SK-N-SH (cell line): Measurements from ENCODE around the gene POLR1E. TPM values are rescaled to one million over a fixed set of nuclear protein-coding genes. Genes with fewer than 3 reads are reported as not detected.

Experiments used
- CTCF ChIA-PET: fragments of 300-600, 350-600 bp; formaldehyde crosslinking; extraction: SDS; loops from one replicate; lab custom pipeline; 2021; lab: Yijun Ruan, JAX
- POLR2A ChIA-PET: fragments of 350-600 bp; sonication (Branson Sonifier 250); formaldehyde crosslinking; extraction: SDS; loops from one replicate; lab custom pipeline; 2020; ENCODE audit warnings: antibody characterized with exemption, inconsistent platforms; lab: Yijun Ruan, JAX
- DNase-seq: peaks from one replicate; pipeline ENCODE4 v3.0.0; 2012
- H2AFZ ChIP-seq: fragments of 200-600 bp; sonication (generic); 2 replicates; pipeline ENCODE4 v1.8.1; 2016; ENCODE audit warnings: antibody characterized with exemption, mild to moderate bottlenecking, low read depth
- H3F3A ChIP-seq: fragments of 200-600 bp; sonication (generic); replicated peaks from 2 replicates; pipeline ENCODE3; 2016; ENCODE audit warnings: antibody characterized with exemption, mild to moderate bottlenecking; ENCODE audit not compliant: insufficient read depth
- H3K27ac ChIP-seq, 2 experiments: fragments of 200-500 bp in 1 of 2; fragments of 200-600 bp in 1 of 2; sonication (Bioruptor generic) in 1 of 2; sonication (generic), shearing (Covaris generic) in 1 of 2; 2 replicates each; pipeline versions ENCODE4 v1.5.1 to v1.6.1; 2014 to 2016; ENCODE audit warnings: low read depth in 2 of 2, inconsistent platforms in 1 of 2, low read length in 1 of 2, mild to moderate bottlenecking in 1 of 2, mixed read lengths in 1 of 2
- H3K27me3 ChIP-seq: fragments of 200-600 bp; sonication (generic), shearing (Covaris generic); 2 replicates; pipeline ENCODE4 v1.6.1; 2016; ENCODE audit warnings: mixed run types; ENCODE audit not compliant: insufficient read depth
- H3K36me3 ChIP-seq, 2 experiments: fragments of 200-500 bp in 1 of 2; fragments of 200-600 bp in 1 of 2; sonication (Bioruptor generic) in 1 of 2; sonication (generic) in 1 of 2; replicated peaks in 1 of 2; 2 replicates each; pipeline versions ENCODE3 to v1.5.1; 2014 to 2016; ENCODE audit warnings: low read length in 1 of 2, mild to moderate bottlenecking in 1 of 2; ENCODE audit not compliant: insufficient read depth in 2 of 2, control insufficient read depth in 1 of 2
- H3K4me1 ChIP-seq, 2 experiments: fragments of 200-500 bp in 1 of 2; fragments of 200-600 bp in 1 of 2; sonication (Bioruptor generic) in 1 of 2; sonication (generic), shearing (Covaris generic) in 1 of 2; 2 replicates each; pipeline versions ENCODE4 v1.5.1 to v1.6.1; 2014 to 2016; ENCODE audit warnings: low read depth in 1 of 2, low read length in 1 of 2, mixed run types in 1 of 2; ENCODE audit not compliant: insufficient read depth in 2 of 2, control insufficient read depth in 1 of 2
- H3K4me2 ChIP-seq: fragments of 200-600 bp; sonication (generic), shearing (Covaris generic); 2 replicates; pipeline ENCODE4 v1.6.1; 2017; ENCODE audit warnings: mixed run types
- H3K4me3 ChIP-seq, 2 experiments: fragments of 200-500 bp in 1 of 2; fragments of 200-600 bp in 1 of 2; sonication (Bioruptor generic) in 1 of 2; sonication (generic), shearing (Covaris generic) in 1 of 2; 2 replicates each; pipeline versions ENCODE4 v1.5.1 to v1.8.1; 2014 to 2016; ENCODE audit warnings: low read depth in 2 of 2, inconsistent platforms in 1 of 2, low read length in 1 of 2, mild to moderate bottlenecking in 1 of 2, mixed read lengths in 1 of 2, moderate library complexity in 1 of 2
- H3K79me2 ChIP-seq: fragments of 200-600 bp; sonication (generic); 2 replicates; pipeline ENCODE4 v1.8.1; 2017; ENCODE audit warnings: mild to moderate bottlenecking; ENCODE audit not compliant: insufficient read depth
- H3K9ac ChIP-seq: fragments of 200-600 bp; sonication (generic); 2 replicates; pipeline ENCODE4 v1.6.1; 2017; ENCODE audit warnings: mixed run types
- H3K9me2 ChIP-seq: fragments of 200-600 bp; sonication (generic); 2 replicates; pipeline ENCODE4 v1.6.1; 2017; ENCODE audit warnings: mixed run types
- H3K9me3 ChIP-seq: fragments of 200-600 bp; sonication (generic); 2 replicates; pipeline ENCODE4 v1.6.1; 2017; ENCODE audit warnings: mixed run types, mild to moderate bottlenecking, moderate library complexity
- H4K20me1 ChIP-seq: fragments of 200-600 bp; sonication (generic); 2 replicates; pipeline ENCODE4 v1.6.1; 2017; ENCODE audit warnings: mild to moderate bottlenecking, mixed run types; ENCODE audit not compliant: insufficient read depth
- CHD2 ChIP-seq: fragments of 150-350 bp; IDR thresholded peaks from 2 replicates; pipeline ENCODE4 v1.6.1; 2018; ENCODE audit warnings: low read length; ENCODE audit not compliant: partially characterized antibody
- ELF1 ChIP-seq: IDR thresholded peaks from 2 replicates; pipeline ENCODE4 v1.4.0; 2012
- EZH2phosphoT487 ChIP-seq: fragments of 200-600 bp; sonication (generic); IDR thresholded peaks from 2 replicates; pipeline ENCODE4 v1.6.1; 2017; ENCODE audit warnings: low read depth, mixed run types, mild to moderate bottlenecking, antibody characterized with exemption, moderate library complexity, borderline replicate concordance
- FOSL2 ChIP-seq: IDR thresholded peaks from 2 replicates; pipeline ENCODE4 v1.4.0; 2012; ENCODE audit warnings: low read depth, mild to moderate bottlenecking, moderate library complexity, borderline replicate concordance
- FOXJ3 ChIP-seq: sonication (generic); formaldehyde crosslinking; IDR thresholded peaks from 2 replicates; pipeline ENCODE4 v1.5.1; 2020; ENCODE audit warnings: mild to moderate bottlenecking, missing genetic modification reagents
- FOXM1 ChIP-seq: IDR thresholded peaks from 2 replicates; pipeline ENCODE4 v1.4.0; 2012; ENCODE audit warnings: low read depth, mild to moderate bottlenecking
- GABPA ChIP-seq: IDR thresholded peaks from 2 replicates; pipeline ENCODE4 v1.4.0; 2012; ENCODE audit warnings: low read depth, mild to moderate bottlenecking
- JUND ChIP-seq: IDR thresholded peaks from 2 replicates; pipeline ENCODE4 v1.4.0; 2012
- MEF2A ChIP-seq: IDR thresholded peaks from 2 replicates; pipeline ENCODE4 v1.4.0; 2012; ENCODE audit warnings: low read depth, borderline replicate concordance
- RAD21 ChIP-seq: IDR thresholded peaks from 2 replicates; pipeline ENCODE4 v1.6.1; 2012; ENCODE audit warnings: mild to moderate bottlenecking, low read length
- RXRA ChIP-seq: IDR thresholded peaks from 2 replicates; pipeline ENCODE4 v1.4.0; 2012; ENCODE audit warnings: low read depth, mild to moderate bottlenecking, borderline replicate concordance
- TAF1 ChIP-seq: IDR thresholded peaks from 2 replicates; pipeline ENCODE4 v1.6.1; 2012; ENCODE audit warnings: low read depth, mild to moderate bottlenecking, low read length, moderate library complexity, borderline replicate concordance
- TCF12 ChIP-seq: IDR thresholded peaks from 2 replicates; pipeline ENCODE4 v1.4.0; 2012
- YY1 ChIP-seq: IDR thresholded peaks from 2 replicates; pipeline ENCODE4 v1.4.0; 2012; ENCODE audit warnings: low read depth, mild to moderate bottlenecking
- WGBS: methylation state at CpG from one replicate; pipeline ENCODE4 v1.1.6; 2017; ENCODE audit warnings: low lambda C conversion rate; 5-methylcytosine and 5-hydroxymethylcytosine counted together
- polyA plus RNA-seq, 3 experiments: library from polyadenylated mRNA; depleted of rRNA; stranded (reverse); fragments of >200 nt; gene quantifications; 2 replicates each; pipeline ENCODE4 v1.2.3, GENCODE V29; 2012
- TF ChIP-seq, protein P1 (sequence below): fragments of 150-350 bp; IDR thresholded peaks from 2 replicates; pipeline ENCODE4 v1.6.1; 2016; ENCODE audit warnings: mild to moderate bottlenecking, low read depth, low read length
- TF ChIP-seq, protein P2 (sequence below): IDR thresholded peaks from 2 replicates; pipeline ENCODE4; 2012
- TF ChIP-seq, protein P3 (sequence below): IDR thresholded peaks from 2 replicates; pipeline ENCODE4 v1.6.1; 2012; ENCODE audit warnings: mild to moderate bottlenecking, low read depth, low read length, moderate library complexity

Gene POLR1E
- polyA plus RNA-seq, 1 of the 3 experiments (the other 2 are of a cell fraction), result 38.8 TPM

DNA sequence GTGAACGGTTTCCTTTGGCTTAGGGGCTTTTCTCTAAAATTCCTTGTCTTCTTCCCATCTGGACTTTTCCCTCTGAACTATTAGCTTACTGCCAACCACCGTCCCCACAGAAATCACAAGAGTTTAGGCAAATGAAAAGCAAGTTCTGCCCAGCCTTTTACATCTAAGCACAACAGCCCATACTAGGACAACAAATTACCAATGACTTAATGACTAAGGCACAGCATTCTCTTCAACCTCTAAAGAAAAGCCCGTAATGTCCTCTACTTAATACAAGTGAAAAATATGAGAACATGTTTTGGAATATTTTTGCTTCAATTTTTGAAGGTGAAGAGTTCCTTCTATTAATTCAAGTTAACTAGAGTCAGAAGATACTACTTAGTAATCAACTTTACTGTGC is 21.7 kb upstream of the POLR1E start:
- CTCF ChIA-PET, result no interaction called here
- no peak for DNase-seq
- TF ChIP-seq RAD21 (no peak), GABPA (no peak)
- TF ChIP-seq, protein P1, sequence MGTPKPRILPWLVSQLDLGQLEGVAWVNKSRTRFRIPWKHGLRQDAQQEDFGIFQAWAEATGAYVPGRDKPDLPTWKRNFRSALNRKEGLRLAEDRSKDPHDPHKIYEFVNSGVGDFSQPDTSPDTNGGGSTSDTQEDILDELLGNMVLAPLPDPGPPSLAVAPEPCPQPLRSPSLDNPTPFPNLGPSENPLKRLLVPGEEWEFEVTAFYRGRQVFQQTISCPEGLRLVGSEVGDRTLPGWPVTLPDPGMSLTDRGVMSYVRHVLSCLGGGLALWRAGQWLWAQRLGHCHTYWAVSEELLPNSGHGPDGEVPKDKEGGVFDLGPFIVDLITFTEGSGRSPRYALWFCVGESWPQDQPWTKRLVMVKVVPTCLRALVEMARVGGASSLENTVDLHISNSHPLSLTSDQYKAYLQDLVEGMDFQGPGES, result no peak
- TF ChIP-seq, protein P2, sequence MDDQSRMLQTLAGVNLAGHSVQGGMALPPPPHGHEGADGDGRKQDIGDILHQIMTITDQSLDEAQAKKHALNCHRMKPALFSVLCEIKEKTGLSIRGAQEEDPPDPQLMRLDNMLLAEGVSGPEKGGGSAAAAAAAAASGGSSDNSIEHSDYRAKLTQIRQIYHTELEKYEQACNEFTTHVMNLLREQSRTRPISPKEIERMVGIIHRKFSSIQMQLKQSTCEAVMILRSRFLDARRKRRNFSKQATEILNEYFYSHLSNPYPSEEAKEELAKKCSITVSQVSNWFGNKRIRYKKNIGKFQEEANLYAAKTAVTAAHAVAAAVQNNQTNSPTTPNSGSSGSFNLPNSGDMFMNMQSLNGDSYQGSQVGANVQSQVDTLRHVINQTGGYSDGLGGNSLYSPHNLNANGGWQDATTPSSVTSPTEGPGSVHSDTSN, result no peak
- TF ChIP-seq, protein P3, sequence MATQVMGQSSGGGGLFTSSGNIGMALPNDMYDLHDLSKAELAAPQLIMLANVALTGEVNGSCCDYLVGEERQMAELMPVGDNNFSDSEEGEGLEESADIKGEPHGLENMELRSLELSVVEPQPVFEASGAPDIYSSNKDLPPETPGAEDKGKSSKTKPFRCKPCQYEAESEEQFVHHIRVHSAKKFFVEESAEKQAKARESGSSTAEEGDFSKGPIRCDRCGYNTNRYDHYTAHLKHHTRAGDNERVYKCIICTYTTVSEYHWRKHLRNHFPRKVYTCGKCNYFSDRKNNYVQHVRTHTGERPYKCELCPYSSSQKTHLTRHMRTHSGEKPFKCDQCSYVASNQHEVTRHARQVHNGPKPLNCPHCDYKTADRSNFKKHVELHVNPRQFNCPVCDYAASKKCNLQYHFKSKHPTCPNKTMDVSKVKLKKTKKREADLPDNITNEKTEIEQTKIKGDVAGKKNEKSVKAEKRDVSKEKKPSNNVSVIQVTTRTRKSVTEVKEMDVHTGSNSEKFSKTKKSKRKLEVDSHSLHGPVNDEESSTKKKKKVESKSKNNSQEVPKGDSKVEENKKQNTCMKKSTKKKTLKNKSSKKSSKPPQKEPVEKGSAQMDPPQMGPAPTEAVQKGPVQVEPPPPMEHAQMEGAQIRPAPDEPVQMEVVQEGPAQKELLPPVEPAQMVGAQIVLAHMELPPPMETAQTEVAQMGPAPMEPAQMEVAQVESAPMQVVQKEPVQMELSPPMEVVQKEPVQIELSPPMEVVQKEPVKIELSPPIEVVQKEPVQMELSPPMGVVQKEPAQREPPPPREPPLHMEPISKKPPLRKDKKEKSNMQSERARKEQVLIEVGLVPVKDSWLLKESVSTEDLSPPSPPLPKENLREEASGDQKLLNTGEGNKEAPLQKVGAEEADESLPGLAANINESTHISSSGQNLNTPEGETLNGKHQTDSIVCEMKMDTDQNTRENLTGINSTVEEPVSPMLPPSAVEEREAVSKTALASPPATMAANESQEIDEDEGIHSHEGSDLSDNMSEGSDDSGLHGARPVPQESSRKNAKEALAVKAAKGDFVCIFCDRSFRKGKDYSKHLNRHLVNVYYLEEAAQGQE, result no peak

DNA sequence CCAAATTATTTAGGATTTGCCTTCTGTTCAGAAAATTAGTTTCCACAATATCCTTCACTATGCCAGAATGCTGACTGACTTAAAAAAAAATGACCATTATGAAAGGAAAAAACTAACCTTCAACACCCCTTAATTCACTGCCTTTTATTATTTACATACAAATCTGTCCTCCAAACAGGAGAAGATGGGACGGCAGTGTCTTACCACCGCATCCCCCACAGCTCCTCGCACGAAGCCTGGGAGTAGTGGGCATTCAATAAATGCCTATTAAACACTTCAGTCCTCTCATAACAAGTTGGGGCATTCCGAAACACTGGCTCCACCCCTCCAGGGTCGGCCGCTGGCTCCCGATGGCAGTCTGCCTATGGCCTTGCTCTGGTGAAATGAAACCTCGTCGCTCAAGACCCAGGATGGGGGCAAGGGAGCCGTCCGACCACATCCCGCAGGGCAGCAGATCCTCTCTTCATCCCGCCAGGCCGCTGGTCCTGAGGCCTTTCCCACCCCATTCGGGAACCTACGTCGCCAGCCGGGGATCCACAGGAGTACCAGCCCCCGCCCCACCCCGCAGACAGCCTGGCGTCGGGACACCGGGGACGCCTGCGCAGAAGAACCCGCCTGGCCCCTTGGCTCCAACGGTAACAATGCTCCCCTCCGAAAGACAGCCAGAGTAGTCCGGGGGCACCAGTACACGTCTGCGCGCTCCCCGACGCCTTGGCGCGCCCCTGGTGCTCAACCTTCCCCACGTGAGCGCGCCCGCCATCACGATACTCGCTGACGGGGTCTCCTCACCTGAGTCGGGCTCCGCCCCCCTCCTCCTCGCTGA is 21.1 kb upstream of the POLR1E start:
- peaks cover 51% of the 10 kb centered on the region for H3K79me2 ChIP-seq
- H3F3A ChIP-seq, result peaks cover 24% of the 10 kb centered on the region
- no peaks in the 10 kb centered on the region for H3K9me2 ChIP-seq
- peaks cover 42% of the 10 kb centered on the region for H4K20me1 ChIP-seq
- ChIA-PET POLR2A (interaction anchor here (0.8 to 1.2 kb wide), 3 partner anchors 42 to 320 kb away, joined by 3 to 4 read pairs (median 3); partner anchors contain the start of genes EXOSC3, FBXO10 and GRHPR), CTCF (no interaction called here)
- H3K36me3 ChIP-seq, result peaks cover 0 to 3% of the 10 kb centered on the region in 2 experiments
- H3K27me3 ChIP-seq, result no peaks in the 10 kb centered on the region
- H3K4me2 ChIP-seq, result peak overlapping the region; percentile 86
- H3K4me3 ChIP-seq, result peak overlapping the region; percentile 76 to 84
- H3K4me1 ChIP-seq, result peaks cover 6 to 22% of the 10 kb centered on the region in 2 experiments; a peak in 3 of 4 replicates
- H3K27ac ChIP-seq, result peak overlapping the region; percentile 96 to 98
- WGBS, result 0% methylated on average over 11 of the region's 47 CpGs
- DNase-seq, result no peak
- peak overlapping the region; percentile 91 for H3K9ac ChIP-seq
- H2AFZ ChIP-seq, result peak overlapping the region; percentile 69
- H3K9me3 ChIP-seq, result no peaks in the 10 kb centered on the region
- TF ChIP-seq FOSL2 (no peak), FOXM1 (no peak), FOXJ3 (no peak), JUND (no peak), RAD21 (no peak), TAF1 (no peak; the same call in 1 of the 2 replicates), TCF12 (no peak), RXRA (no peak), EZH2phosphoT487 (no peak), CHD2 (no peak), MEF2A (no peak), ELF1 (no peak), YY1 (0 out of 2 replicates have a peak, but pooled peaks have one; percentile 39)
- TF ChIP-seq, protein P2, result no peak
- TF ChIP-seq, protein P1, result no peak

More for the DNA sequence above, 21.7 kb upstream of the POLR1E start:
- POLR2A ChIA-PET, result interaction anchor here (1.2 kb wide), 1 partner anchor 42 kb away, joined by 4 read pairs; the partner anchor contains the start of gene GRHPR
- Histone ChIP-seq H3K9me3 (no peaks in the 10 kb centered on the region), H3K4me1 (peaks cover 6 to 22% of the 10 kb centered on the region in 2 experiments; a peak in 3 of 4 replicates), H3K27ac (peak overlapping the region; percentile 96 to 98), H2AFZ (no peak overlapping the region), H4K20me1 (peaks cover 44% of the 10 kb centered on the region), H3K27me3 (no peaks in the 10 kb centered on the region), H3K4me2 (peak overlapping the region; percentile 86), H3F3A (peaks cover 24% of the 10 kb centered on the region), H3K9ac (peak overlapping the region; percentile 91), H3K79me2 (peaks cover 57% of the 10 kb centered on the region), H3K36me3 (peaks cover 0 to 3% of the 10 kb centered on the region in 2 experiments), H3K9me2 (no peaks in the 10 kb centered on the region), H3K4me3 (peak overlapping the region; percentile 76 to 84)
- WGBS, result 21% methylated on average over 3 of the region's 3 CpGs
